NT2/D1 (cell line): ENCODE data around the gene PDK1.

Source experiments
- SUZ12 ChIP-seq: IDR thresholded peaks from 2 replicates; pipeline ENCODE4 v1.6.1; 2011; ENCODE audit not compliant: insufficient read length, insufficient read depth; ENCODE audit errors: extremely low read depth
- YY1 ChIP-seq: IDR thresholded peaks from 2 replicates; pipeline ENCODE4 v1.6.1; 2011; ENCODE audit not compliant: insufficient read length, insufficient read depth
- ZNF274 ChIP-seq: IDR thresholded peaks from 2 replicates; pipeline ENCODE4 v1.6.1; 2011; ENCODE audit warnings: mild to moderate bottlenecking, low read depth, low read length

GRCh38 chr2:172555522-172556283 is at the start of gene PDK1:
- TF ChIP-seq ZNF274 = no peak
- no peak for TF ChIP-seq YY1
- no peak for TF ChIP-seq SUZ12
